ENCODE measurements around the gene PRM1.
A peak's percentile ranks its signal among the peaks of the same experiment; 100 is the strongest.

PRM1 gene

DNA sequence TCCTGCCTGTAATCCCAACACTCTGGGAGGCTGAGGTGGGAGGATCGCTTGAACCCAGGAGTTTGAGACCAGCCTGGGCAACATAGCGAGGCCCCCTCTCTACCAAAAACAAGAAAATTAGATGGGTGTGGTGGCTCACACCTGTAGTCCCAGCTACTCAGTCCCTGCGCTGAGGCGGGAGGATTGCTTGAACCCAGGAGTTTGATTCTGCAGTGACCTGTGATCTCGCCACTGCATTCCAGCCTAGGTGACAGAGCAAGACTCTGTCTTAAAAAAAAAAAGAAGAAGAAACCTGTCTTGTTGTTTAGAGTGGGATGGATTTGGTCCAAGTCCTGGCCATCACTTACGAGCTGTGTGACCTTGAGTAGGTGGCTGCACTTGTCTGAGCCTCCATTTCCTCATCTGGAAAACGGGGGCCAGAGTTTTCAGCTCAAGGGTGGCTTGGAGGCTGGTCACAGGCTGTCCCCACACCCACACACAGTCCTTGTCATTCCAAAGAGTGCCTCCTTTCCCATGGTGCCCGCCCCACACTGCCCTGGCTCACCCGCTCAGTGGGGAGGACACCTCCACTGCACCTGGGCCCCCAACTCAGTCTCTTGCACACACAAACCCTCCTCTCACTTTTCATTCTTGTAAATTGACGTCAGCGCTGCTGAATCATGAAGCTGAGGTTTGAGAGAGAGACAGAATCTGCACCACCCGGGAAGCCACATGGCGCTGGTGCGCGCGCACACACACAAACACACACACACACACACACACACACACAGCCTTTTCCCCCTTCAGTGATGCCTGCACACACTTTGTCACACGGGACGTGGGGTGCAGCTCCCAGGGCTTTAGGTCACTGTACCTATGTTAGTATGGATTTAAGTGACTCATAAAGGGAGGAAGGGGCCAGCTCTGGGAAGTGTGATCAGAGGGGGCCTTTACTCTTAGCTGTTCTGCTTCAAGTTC lies 29.3 kb downstream of the PRM1 start:
- DNase-seq = peak; percentile 91

DNA sequence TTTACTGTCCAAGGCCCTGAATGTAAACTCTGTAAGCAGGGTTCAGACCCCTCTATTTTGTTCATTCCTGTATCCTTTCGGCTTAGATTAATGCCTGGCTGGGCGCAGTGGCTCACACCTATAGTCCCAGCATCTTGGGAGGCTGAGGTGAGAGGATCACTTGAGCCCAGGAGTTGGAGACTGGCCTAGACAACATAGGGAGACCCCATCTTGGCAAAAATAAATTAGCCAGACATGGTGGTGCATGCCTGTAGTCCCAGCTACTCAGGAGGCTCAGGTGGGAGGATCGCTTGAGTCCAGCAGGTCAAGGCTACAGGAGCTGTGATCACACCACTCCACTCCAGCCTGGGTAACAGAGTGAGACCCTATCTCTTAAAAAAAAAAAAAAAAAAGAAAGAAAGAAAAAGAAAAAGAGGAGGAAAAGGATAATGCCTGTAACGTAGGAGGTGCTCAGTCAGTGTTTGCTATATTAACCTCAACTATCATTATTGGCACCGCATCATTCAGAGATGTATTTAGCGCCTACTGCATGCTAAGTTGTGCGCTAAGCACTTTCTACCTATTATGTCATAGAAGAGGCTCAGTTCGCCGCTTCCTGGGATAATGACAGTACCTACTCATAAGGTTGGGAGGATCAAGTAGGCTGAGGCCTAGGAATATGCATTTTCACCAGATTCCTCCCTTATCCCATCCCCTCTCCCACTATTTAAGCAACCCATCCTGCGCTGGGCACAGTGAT lies 30.2 kb downstream of the PRM1 start:
- DNase-seq = no peak

DNA sequence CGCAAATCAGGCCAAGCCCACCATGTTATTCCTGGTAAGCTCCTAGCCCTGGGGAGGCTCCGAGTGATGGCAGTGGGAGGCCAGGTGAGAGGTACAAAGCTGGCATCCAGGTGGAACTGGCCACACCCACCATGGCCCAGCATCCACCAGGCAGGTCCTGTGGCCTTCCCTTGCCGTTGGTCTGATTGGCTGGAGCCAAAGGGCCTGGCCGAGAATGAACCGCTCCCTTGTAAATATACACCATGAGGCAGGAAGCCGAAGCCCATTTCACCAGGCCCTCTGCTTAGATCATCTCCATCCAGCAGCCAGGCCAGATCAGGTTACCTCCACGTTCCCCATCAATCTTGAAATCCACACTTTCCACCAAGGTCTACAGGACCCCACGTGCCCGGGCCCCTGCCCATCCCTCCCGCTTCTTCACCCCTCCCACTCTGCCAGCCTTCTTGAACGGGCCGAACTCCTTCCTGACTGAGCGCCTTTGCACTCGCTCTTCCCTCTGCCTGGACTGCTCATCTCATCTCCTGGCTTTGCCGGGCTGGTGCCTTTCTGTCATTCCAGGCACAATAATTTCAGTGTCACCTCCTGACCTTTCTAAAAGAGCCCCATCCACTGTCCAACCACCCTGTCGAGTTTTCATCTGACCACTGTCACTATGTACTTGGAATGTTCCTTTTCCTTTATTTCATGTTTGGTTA lies 30.9 kb downstream of the PRM1 start:
- no peak for DNase-seq

DNA sequence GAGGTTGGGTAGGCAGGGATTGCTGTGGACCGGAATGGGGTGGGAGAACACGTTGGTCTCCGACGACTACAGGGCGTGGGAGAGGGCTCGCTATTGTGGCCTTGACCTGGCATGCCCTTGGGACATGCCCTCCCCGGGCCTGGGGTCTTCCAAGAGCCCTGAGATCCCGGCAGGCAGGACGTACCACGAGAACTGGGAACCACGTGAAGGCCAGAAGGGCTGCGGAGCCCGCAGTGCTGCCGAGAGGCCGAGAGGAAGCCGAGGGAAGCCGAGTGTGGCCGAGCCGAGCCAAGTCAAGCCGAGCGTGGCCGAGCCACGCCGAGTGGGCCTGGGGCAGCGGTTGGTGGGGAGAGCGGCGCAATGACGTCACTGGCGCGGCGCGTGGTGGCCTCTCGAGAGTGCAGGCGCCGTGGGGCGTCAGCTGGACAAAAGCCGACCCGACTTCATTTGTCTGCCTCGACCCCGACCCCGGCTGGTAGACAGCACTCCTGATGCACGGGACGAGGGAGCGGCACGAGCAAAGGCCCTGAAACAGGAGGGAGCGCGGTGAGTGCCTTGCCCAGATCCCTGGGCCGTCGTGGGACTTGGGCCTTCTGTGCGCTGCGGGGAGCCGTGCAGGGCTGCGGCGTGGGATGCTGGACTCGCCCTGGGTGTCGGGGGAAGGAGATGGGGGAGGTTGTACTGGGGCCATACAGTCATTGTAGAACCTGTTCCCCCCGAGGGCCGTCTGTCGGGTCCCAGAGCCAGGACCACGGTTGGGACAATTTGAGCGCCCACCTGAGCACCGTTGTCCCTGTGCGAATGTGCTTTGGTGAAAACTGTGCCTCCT lies 31.7 kb downstream of the PRM1 start:
- no peak for DNase-seq

DNA sequence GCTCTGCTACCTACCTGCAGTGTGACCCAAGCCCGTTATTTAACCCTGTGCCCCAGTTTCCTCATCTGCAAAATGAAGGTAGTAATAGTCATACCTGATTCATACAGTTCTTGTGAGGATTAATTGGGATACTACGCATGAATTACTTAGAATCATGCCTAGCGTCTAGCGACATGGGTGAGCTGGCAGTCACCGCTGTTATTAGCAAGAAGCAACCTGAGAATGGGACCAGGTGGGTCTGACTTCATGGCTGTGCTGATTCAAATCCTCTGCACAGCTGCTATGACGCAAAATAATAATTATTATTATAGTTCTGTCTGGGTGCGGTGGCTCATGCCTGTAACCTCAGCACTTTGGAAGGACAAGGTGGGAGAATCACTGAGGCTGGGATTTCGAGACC lies 33.0 kb downstream of the PRM1 start:
- no peak for DNase-seq

DNA sequence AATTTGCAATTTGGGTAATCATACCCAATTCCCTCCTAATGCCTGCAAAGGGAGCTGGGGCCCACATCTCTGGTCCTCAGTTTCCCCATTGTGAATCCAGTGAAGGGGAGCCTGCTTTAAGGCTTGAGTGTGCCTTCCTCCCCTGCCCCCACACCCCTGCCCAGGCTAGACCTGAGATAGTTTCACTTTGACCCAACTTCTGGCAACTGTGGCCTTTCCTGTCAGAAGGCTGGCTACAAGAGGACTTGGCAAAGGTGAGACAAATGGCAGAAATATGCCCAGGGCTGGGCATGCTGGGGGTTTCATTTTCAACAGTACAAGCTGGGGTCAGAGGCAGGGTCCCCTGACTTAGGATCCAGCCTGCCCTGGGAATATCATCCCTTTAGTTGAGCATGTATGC lies 35.1 kb downstream of the PRM1 start:
- DNase-seq = no peak

DNA sequence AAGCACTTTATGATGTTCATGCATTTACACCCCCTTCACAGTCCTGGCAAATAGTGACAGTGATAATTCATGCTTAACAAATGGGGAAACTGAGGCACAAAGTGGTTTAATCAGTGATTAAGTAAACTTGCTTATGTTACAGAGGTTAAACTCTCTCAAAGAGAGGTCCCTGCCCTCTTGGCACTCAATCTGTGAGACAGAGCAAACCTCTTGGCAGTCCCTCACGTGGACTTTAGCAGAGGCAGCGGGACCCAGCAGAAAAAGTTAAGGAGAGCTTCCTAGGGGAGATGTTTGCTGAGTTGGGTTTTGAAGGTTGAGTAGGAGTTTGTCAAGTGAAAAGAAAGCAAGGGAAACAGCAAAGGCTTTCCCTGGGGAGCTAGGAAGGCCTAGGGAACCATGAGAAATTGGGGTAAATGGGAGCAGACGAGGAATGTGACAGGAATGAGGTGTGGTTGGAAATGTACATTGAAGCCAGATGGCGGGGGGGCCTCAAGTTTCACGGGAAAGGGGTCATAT lies 35.9 kb downstream of the PRM1 start:
- DNase-seq = no peak

DNA sequence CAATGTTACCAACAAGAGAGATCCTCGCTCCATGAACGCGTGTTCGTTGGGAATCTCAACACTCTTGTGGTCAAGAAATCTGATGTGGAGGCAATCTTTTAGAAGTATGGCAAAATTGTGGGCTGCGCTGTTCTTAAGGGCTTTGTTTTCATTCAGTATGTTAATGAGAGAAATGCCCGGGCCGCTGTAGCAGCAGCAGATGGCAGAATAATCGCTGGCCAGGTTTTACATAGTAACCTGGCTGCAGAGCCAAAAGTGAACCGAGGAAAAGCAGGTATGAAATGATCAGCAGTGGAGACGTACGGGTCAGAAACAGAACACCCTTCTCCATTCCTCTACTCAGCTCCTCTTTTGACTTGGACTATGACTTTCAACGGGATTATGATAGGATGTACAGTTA lies 38.5 kb downstream of the PRM1 start:
- no peak for DNase-seq

DNA sequence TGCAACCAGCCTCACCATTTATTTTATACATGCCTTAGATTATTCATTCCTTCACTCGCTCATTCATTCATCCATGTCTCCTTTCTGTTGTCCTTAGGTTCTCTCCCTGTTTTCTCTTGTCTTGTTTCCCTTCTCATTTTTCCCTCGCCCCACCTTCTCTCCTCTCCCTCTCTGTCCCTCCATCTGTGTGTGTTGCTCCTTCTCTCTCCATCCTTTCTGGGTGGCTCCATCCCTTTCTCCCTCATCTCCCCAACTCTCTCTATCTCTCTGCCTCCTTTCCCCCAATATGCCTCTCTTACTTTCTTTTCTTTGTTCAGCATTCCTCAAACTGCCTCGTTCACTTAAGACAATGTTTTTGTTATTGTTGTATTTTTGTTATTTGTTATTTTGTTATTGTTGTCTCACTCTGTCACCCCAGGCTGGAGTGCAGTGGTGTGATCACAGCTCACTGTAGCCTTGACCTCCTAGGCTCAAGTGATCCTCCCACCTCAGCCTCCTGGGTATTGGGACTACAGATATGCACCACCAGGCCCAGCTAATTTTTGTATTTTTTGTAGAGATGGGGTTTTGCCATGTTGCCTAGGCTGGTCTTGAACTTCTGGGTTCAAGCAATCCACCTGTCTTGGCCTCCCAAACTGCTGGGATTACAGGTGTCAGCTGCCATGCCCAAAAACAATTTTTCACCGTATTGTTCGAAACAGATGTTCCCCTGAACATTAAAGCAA lies 39.5 kb downstream of the PRM1 start:
- DNase-seq = no peak

DNA sequence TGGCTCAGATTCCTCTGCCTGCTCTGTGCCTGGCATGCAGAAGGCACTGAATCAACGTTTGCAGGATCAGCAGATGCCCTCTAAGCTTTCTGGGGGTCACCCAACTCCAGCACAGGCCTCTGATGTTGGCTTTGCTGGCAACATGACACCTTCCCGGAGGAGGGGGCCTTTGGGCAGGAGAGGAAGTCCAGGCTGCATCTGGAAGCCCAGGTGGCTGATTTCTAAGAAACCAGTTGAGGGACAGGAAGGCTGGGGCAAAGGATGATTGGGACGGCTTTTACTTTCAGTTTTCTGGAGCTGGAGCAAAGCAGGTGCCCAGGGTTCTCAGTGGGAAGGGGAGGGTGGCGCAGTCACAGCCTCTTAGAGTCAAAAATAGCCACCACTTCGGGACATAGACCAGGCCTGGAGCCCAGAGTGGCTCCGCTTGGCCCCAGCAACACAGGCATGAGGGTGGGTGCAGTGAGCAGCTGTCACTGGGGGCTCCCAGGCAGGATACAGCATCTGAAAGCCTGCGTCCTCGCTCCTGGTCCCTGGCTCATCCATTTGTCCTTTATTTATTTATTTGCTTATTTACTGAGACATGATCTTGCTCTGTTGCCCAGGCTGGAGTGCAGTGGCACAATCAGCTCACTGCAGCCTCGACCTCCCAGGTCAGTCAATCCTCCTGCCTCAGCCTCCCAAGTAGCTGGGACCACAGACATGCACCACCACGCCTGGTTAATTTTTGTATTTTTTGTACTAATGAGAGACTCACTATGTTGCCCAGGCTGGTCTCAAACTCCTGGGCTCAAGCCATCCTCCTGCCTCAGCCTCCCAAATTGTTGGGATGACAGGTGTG lies 40.3 kb downstream of the PRM1 start:
- peak; percentile 41 for DNase-seq

DNA sequence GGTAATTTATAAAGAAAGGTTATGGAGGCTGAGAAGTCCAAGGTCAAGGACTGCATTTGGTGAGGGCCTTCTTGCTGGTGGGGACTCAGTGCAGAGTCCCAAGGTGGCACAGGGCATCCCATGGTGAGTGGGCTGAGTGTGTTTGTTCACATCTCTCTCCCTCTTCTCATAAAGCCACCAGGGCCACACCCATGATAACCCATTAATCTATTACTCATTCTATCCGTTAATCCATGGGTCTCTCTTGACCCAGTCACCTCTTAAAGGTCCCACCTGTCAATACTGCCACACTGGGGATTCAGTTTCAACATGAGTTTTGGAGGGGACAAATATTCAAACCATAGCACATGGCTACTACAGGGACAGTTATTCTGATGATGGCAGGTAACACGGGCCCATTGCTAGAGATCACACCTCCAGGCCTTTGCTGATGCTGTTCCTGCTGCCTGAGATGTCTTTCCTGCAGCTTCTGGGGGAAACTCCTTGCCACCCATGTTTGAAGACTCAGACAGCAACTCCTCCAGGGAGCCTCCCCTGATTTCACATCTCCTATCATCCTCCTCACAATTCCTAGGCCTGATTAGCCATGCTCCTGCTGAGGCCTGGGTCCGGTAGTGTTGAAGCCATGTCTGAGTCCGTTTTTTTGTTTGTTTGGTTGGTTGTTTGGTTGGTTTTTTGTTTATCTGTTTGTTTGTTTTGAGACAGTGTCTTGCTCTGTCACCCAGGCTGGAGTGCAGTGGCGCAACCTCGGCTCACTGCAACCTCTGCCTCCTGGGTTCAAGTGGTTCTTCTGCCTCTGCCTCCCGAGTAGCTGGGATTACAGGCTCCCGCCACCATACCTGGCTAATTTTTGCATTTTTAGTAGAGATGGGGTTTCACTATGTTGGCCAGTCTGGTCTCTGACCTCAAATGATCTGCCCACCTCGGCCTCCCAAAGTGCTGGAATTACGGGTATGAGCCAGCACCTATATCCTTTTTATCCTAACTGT lies 41.2 kb downstream of the PRM1 start:
- DNase-seq = no peak

DNA sequence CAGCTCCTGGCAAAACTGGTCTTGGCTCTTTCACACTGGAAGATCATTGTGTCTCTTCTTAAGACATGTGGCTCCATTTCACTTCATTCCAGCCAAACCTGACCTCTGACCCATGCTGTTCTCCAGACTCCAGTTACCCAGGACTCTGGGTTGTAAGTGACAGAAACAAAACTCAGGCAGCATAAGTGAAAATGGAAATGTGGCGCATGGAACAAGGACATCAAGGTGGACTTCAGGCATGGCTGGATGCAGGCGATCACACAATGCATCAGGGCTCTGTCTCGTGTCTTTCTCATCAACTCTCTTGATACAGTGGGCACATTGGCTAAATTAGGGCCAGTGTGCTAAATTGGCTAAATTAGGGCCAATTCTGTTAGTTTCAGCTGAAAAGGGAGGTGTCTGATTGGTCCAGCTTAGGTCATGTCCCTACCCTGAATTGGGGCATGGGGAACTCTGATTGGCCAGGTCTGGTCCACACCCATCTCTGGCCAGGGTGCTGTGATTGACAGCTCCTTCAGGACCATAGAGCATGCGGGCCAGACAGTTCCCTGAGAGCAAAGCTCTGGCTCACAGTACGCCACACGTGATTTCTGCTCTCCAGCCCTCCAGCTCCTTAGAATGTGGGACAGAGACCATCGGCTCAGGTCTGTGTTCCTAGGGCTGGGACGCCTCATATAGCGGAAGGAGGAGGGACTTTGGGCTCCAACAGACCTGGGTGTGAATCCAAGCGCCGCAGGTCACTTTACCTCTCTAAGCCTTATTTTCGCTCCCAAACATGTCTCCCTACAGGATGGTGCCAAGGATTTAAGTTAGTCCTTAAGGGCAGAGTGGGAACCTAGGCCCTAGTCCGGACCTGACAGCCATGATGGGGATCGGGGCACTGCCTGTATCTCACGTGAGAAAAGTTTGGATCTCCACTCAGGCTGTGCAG lies 42.6 kb downstream of the PRM1 start:
- DNase-seq = no peak

DNA sequence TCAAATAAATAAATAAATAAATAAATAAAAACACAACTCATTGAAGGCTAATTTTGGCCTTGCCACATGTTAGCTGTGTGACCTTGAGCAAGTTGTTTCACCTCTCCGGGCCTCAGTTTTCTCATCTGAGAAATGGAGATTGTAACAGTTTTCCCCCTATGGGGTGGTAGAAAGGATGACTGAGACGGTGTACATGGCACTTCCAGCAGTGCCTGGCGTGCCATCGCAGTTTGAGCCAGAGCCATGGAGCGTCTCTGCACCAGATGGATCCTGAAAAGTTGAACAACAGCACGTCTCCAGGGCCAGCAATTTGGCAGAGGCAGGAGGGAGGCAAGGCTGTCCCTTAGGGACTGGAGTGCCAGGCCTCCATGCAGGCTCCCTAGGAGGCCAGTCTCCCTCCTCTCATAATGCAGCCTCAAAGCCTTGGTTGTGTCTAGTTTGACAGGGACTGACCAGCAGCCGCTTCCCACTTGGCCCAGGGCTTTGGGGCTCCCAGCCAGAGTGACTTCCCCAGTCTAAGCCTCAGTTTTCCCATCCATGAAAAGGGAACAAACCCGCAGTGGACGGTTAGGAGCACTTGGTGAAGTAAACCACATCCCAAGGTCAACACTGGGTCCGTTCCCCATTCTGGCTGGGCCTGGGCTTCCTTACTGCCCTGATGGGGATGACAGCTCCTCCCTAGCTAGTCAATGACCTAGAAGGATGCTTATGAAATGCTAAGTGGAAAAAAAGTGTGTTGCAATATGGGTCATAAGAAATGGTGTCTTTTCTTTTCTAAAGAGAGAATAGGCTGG lies 44.5 kb downstream of the PRM1 start:
- DNase-seq = no peak

DNA sequence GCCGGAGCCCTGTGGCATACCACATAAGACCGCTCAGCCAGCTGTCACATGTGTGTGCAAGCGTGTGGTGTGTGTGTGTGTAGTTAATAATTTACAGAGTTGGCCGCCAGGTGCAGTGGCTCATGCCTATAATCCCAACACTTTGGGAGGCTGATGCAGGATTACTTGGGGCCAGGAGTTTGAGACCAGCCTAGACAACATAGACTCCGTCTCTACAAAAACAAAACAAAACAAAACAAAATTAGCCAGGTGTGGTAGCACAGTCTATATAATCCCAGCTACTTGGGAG lies 45.5 kb downstream of the PRM1 start:
- no peak for DNase-seq

DNA sequence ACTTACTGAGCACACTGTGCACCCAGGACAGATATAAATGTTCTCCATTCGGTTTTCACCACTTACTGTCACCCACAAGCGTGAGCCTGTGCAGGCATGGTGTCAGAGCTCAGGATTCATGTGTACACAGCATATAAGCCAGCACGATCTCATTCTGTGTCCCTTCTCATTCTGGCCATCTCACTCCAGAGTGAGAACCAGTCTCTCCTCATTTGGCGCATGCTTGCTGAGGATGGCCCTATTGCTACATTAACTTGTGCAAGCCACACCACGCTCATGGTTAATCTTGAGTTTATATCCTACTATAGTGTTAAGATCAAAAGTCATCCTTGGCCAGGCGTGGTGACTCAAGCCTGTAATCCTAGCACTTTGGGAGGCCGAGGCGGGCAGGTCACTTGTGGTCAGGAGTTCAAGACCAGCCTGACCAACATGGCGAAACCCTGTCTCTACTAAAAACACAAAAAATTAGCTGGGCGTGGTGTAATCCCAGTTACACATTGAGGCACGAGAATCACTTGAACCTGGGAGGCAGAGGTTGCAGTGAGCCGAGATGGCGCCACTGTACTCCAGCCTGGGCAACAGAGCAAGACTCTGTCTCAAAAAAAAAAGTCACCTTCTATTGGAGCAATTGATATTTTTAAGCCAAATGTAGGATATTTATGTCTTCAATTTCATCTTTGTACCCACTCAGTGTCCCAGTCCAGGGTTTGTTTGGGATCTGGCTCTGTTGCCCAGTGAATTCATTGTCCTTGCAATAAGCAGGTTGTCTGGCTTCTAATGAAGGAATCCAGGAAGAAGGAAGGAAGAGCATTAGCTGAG lies 46.0 kb downstream of the PRM1 start:
- no peak for DNase-seq

DNA sequence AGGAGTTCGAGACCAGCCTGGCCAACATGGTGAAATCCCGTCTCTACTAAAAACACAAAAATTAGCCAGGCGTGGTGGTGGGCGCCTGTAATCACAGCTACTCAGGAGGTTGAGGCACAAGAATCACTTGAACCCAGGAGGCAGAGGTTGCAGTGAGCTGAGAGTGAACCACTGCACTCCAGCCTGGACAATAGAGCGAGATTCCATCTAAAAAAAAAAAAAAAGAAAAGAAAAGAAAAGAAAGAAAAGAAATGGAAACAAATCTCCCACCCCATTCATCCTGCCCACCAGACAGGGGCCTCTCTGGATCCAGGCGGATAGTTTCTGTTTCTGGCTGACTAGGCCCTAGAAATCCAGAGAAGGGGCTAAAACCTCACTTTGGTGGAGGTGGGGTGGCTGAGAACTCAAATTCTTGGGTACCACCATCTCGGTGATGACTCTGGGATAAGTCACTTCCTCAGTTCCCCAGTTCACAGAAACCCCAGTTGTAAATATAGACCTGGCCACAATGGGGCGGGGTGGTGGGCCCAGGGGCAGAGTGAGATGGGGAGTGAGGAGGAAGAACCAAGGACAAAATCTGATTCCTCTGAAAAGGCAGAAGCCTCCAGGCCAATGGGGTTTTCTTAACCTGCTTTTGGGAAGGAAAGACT lies 47.3 kb downstream of the PRM1 start:
- peak; percentile 77 for DNase-seq

All from CD4-positive, alpha-beta T cell treated with Interleukin-6 for 4 hours (primary cell).